ENCODE results near the gene XXYLT1.
"Not testable (repeated sequence)": the region's sequence is repeated elsewhere in the genome, so short reads cannot be mapped to it uniquely, and the experiment has no call there.

XXYLT1 gene

GRCh38 chr3:195058336-195059005 is 212.5 kb downstream of the XXYLT1 start:
- DNase-seq: no peak

- DNase-seq: no peak
Measured at GRCh38 chr3:195057716-195058115, 213.2 kb downstream of the XXYLT1 start.

DNA sequence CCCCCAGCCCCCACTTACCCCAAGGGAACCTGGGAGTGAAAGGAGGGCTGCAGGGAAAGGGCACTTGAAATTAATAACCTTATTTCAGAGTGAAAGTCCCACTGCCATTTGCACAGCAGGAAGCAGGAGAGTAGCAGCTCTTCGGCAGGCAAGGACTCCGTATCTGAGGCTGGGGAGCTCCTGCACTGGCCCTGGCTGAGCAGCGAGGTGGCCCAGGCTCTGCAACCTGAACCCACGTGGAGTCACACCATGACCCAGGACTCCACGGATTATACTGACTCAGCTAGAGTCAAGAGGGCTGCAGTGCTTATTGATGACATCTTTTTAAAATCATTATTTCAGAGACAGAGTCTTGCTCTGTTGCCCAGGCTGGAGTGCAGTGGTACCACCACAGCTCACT is 214.5 kb downstream of the XXYLT1 start:
- no peak for DNase-seq

DNA sequence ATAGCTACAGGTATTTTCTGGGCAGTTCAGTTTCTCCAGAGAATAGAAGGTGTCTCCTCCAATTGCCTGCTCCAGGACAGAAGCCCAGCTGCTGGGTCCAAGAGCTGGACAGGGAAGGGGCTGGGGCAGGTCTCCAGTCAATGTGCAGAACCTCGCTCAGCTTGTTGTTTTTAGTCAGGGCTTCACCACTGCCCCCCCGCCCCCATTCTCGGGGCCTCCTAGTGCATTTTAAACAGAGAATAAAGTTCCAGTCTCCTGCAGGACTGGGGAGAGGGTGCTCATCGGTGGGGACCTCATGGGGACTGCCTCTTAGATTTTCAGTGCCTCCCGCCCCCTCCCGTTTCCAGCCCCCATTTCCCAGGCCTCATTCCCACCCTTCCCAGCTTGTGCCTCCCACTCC is 216.6 kb downstream of the XXYLT1 start:
- no peak for DNase-seq

GRCh38 chr3:195052939-195053338 is 218.0 kb downstream of the XXYLT1 start:
- DNase-seq: no peak

DNA sequence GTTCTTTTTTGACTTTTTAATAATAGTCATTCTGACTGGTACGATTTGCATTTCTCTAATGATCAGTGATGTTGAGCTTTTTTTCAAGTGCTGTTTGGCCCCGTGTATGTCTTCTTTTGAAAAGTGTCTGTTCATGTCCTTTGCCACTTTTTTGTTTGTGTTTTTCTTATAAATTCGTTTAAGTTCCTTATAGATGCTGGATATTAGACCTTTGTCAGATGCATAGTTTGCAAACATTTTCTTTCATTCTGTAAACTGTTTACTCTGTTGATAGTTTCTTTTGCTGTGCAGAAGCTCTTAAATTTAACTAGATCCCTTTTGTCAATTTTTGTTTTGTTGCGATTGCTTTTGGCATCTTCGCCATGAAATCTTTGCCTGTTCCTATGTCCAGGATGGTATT is 220.7 kb downstream of the XXYLT1 start:
- not testable (repeated sequence) for DNase-seq

DNA sequence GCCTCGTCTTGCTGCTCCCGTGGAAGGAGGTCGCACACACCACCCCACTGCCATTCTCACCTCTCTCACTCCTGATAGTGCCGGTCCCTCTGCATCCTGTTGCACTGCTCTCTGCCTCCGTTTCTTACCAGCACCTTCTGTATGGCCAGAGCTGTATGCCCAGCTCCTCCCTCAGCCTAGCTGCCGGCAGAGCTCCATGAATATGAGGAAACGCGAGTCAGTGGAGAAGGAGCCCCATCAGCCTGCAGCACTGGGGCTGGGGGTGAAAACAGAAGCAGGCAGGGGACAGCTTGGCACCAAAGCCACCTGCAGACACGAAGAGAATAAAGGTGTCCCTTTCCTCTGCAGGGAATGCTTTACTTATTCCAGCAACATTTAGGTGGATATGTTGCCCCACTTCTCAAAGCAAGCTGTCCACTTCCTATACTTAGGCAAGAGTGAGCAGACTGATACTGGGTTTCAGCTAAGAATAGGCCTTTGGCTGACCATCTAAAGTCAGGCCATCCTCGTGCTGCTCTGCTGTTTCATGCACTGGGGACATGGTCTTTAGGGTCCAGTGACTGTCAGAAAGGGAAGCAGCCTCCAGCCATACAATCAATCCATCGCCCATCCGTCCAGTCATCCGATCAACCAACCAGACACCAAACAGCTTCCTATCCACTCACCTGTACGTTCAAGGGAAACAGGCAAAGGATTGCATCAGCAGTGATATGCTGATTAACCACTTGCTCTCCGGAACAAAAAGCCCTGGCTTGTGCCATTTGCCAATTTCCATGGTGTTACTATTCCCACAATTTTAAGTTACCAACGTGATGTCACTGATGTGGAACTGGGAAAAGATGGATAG is 222.7 kb downstream of the XXYLT1 start:
- DNase-seq: no peak

- DNase-seq: no peak
Measured at GRCh38 chr3:195047536-195047935, 223.4 kb downstream of the XXYLT1 start.

DNA sequence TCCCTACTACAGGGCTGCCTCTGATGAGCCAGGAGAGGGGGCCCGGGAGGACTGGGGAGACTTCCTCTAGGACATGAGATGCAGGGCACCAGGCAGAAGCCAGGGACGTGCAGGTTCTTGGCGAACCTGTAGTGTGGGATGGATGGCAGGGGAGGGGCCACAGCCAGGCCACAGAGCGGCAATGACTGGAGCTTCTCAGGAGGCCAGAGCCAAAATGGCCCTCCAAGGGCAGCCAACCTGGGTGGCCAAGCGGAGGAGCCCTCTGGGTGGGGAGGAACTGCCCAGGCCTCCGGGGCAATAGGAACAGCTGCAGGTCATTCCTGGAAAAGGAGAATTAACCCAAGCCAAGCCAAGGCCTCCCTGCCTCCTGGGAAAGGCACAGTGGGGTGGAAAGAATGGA is 224.5 kb downstream of the XXYLT1 start:
- no peak for DNase-seq

GRCh38 chr3:195045481-195046210 is 225.3 kb downstream of the XXYLT1 start:
- DNase-seq: no peak

DNA sequence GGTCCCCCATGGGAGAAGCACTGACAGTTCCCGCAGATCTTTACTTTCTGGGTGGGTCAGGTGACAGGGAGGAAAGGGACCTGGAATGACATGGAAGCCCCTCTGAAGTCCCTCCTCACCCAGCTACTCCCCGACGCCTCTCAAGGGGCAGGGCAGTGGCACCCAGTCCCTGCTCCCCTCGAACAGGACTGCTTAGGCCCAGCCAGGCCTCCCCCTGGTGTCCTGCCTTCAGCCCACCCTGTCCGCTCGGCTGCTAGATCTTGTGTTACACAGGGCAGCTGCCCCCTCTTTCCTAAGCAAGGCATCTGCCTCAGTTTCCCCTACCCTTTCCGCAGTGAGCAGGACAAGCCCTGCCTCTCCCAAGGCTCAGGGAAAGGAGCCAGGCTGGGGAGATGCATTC is 226.5 kb downstream of the XXYLT1 start:
- no peak for DNase-seq

DNA sequence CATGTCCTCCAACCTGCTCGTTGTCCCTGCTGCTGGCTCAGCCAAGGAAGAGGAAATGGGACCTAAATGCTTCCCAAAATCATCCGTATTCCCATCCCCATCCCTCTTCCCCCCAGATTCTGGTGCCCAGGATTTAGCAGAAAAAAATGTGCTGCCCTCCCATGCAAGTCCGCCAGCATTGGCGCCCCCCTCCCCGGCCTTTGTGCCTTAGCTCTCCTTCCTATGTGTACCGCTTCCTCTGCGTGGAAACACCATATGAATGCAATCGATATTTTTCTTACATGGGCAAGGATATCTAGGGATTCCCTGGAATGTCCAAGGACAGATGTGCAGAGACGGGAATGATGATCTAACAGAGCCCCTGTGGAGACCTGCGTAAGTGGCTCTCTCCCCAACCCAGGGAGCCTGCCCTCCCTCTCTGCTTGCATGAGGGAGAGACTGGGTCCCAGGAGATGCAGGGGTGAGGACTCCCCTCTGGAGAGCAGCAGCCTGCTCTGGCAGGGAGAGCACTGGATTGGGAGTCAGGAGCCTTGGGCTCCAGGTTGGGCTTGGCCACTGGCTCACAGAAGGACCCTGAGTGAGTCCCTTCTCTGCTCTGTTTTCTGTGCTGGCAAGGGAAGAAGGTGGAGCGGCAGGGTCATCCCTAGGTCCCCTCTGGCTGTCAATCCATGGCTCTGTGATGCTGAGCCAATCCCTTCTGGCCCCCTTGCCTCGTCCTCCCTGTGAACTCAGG is 227.2 kb downstream of the XXYLT1 start:
- no peak for DNase-seq

- DNase-seq: no peak
Measured at GRCh38 chr3:195042743-195043606, 228.0 kb downstream of the XXYLT1 start.

GRCh38 chr3:195041871-195042742 is 228.9 kb downstream of the XXYLT1 start:
- DNase-seq: no peak

GRCh38 chr3:195040773-195041520 is 230.0 kb downstream of the XXYLT1 start:
- DNase-seq: no peak

- no peak for DNase-seq
Measured at GRCh38 chr3:195040094-195040493, 230.9 kb downstream of the XXYLT1 start.

DNA sequence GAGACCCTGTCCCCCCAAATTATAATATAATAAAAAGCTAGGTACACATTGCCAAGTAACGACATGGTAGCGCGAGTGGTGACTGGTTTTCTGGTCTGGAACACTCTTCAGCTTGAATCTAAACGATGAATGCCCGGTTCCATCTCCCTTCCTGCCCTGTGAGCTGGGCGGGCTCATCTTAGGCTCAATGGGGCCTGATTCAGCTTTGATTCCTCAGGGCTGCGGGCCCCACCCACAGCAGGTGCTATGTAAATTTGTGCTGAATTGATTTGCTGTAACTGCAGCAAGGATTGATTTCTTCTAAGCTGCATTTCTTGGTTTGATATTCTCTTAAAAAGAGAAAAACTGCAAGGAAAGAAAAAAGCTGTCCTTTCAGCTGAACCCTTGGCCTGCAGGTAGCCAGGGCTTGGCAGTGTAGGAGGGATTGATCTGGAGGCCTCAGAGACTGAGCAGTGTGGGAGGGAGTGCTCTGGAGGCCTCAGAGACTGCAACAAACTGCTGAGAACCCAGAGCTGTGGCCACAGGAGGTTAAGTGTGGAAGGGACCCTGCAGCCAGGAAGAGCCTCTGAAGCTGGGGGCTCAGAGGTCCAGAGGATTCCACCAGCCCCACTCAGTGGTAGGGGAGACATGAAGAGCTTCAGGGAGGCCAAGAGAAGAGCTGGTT is 231.6 kb downstream of the XXYLT1 start:
- no peak for DNase-seq

DNA sequence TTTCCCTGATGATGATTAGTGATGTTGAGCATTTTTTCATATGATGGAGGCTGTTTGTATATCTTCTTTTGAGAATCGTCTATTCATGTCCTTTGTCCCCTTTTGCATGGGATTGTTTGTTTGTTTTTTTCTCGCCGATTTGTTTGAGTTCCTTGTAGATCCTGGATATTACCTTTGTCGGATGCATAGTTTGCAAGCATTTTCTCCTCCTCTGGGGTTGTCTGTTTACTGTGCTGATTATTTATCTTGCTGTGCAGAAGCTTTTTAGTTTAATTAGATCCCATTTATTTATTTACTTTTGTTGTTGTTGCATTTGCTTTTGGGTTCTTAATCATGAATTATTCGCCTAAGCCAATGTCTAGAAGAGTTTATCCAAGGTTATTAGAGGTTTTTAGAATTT is 232.8 kb downstream of the XXYLT1 start:
- DNase-seq: no peak

- not testable (repeated sequence) for DNase-seq
Measured at GRCh38 chr3:195037586-195037985, 233.4 kb downstream of the XXYLT1 start.

- DNase-seq: no peak
Measured at GRCh38 chr3:195036974-195037373, 234.0 kb downstream of the XXYLT1 start.

Data from EL (cell line).